Smooth muscle cell (in vitro differentiated cells): ENCODE results near the gene CSH1. TPM values are rescaled to one million over a fixed set of nuclear protein-coding genes. Genes with fewer than 3 reads are reported as not detected.
"Not testable (repeated sequence)": the region's sequence is repeated elsewhere in the genome, so short reads cannot be mapped to it uniquely, and the experiment has no call there.

ENCODE experiments used
- DNase-seq: peaks from one replicate; lab custom pipeline; 2025; ENCODE audit not compliant: unreplicated experiment; lab: John Stamatoyannopoulos, UW
- H2AFZ ChIP-seq: fragments of 200-600 bp; sonication (generic); 2 replicates; pipeline ENCODE4 v1.6.0; 2016; ENCODE audit warnings: antibody characterized with exemption, low read depth, mild to moderate bottlenecking
- H3F3A ChIP-seq: fragments of 200-600 bp; sonication (generic); 2 replicates; pipeline ENCODE4 v1.6.0; 2017; ENCODE audit warnings: antibody characterized with exemption, low read depth
- H3K27ac ChIP-seq: fragments of 200-600 bp; sonication (generic); 2 replicates; pipeline ENCODE4 v1.5.1; 2016; ENCODE audit warnings: low read depth, mild to moderate bottlenecking
- H3K27me3 ChIP-seq: fragments of 200-600 bp; sonication (generic); 2 replicates; pipeline ENCODE4 v1.6.1; 2016; ENCODE audit warnings: low read depth, mild to moderate bottlenecking
- H3K36me3 ChIP-seq: fragments of 200-600 bp; sonication (generic); 2 replicates; pipeline ENCODE4 v1.5.1; 2016; ENCODE audit warnings: low read depth
- H3K4me1 ChIP-seq: fragments of 200-600 bp; sonication (generic); 2 replicates; pipeline ENCODE4 v1.5.1; 2016; ENCODE audit warnings: low read depth
- H3K4me2 ChIP-seq: fragments of 200-600 bp; sonication (generic); 2 replicates; pipeline ENCODE4 v1.6.0; 2016; ENCODE audit warnings: mild to moderate bottlenecking
- H3K4me3 ChIP-seq: fragments of 200-600 bp; sonication (generic); 2 replicates; pipeline ENCODE4 v1.5.1; 2016; ENCODE audit warnings: mild to moderate bottlenecking
- H3K79me2 ChIP-seq: fragments of 200-600 bp; sonication (generic); 2 replicates; pipeline ENCODE4 v1.6.0; 2016; ENCODE audit warnings: low read depth, mild to moderate bottlenecking
- H3K9ac ChIP-seq: fragments of 200-600 bp; sonication (generic); 2 replicates; pipeline ENCODE4 v1.6.0; 2016; ENCODE audit warnings: low read depth
- H3K9me3 ChIP-seq: fragments of 200-600 bp; sonication (generic); replicated peaks from 2 replicates; pipeline ENCODE4 v1.5.1; 2016; ENCODE audit warnings: low read depth
- H4K20me1 ChIP-seq: fragments of 200-600 bp; sonication (generic); 2 replicates; pipeline ENCODE4 v1.6.0; 2016; ENCODE audit warnings: low read depth
- WGBS: methylation state at CpG from one replicate; pipeline ENCODE4 v1.1.7; 2016; ENCODE audit warnings: low lambda C conversion rate; 5-methylcytosine and 5-hydroxymethylcytosine counted together
- polyA plus RNA-seq: library from polyadenylated mRNA; unstranded; fragments of >200 nt; fragmentation: Nextera tagmentation; extraction: Ambion mirVana; gene quantifications from 2 replicates; pipeline ENCODE4 v1.2.1, GENCODE V29; 2016
- total RNA-seq: library from RNA; depleted of rRNA; stranded (reverse); fragments of >200 nt; gene quantifications from 2 replicates; pipeline ENCODE4 v1.2.3, GENCODE V29; 2014
- TF ChIP-seq, protein P1 (sequence below): fragments of 200-600 bp; sonication (generic); IDR thresholded peaks from 2 replicates; pipeline ENCODE4 v1.5.1; 2017; ENCODE audit warnings: borderline replicate concordance, mild to moderate bottlenecking, antibody characterized with exemption; ENCODE audit not compliant: insufficient read depth, poor library complexity, severe bottlenecking

CSH1 gene
- total and polyA plus RNA-seq, 2 experiments from 2014 or later: not detected

DNA sequence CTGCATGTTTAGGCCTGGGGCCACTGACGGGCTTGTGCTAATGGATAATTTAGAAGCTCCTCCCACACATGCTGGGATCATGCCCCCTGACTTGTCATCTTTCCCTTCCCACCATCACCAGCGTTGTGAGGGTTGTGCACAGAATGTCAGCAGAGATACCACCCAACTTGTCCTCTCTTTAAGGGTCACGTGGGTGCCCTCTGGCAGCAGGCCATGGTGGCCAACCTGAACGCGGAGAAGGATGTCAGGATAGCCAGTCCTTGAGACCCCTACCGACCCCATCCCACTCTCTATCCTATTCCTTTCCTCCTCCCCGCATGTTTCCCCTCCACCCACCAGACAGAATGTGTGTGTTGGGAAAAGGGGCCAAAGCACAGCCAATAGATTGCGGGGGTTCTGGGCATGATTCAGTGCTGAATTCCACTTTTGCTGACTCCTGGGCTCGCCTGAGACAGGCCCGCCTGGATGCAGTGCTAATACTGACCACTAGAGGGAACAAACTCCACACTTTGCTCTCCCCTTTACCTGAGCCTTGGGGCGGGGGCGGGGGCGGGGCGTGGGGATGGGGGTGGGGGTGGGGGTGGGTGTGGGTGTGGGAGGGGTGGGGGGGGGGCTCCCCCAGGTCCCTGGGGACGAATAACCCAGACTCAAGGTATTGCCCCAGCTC is 14.3 kb downstream of the CSH1 start, which contains the start of gene GH2:
GH2 (minus strand) TSS at position 10 of the 667 bp plus-strand sequence. CDS start 143 bp downstream, outside the sequence.
- WGBS: 35% methylated on average over 14 of the region's 15 CpGs

GRCh38 chr17:63881337-63881736 is 15.0 kb downstream of the CSH1 start:
- H3F3A ChIP-seq, H3K9ac ChIP-seq, H3K79me2 ChIP-seq, H3K4me3 ChIP-seq, H2AFZ ChIP-seq, DNase-seq, H3K27ac ChIP-seq, H4K20me1 ChIP-seq, H3K9me3 ChIP-seq, H3K27me3 ChIP-seq, H3K4me2 ChIP-seq, H3K36me3 ChIP-seq, H3K4me1 ChIP-seq: not testable (repeated sequence)
- 41% methylated on average over 11 of the region's 11 CpGs for WGBS

More for the DNA sequence above, 14.3 kb downstream of the CSH1 start, which contains the start of gene GH2:
- Histone ChIP-seq H3K4me3 (no peak within 1 kb of the TSS), H3K4me1 (no peaks in the 10 kb centered on the region), H3K4me2 (no peak within 1 kb of the TSS), H4K20me1 (no peaks in the 10 kb centered on the region), H3K36me3 (no peaks in the 10 kb centered on the region), H3K27ac (no peak within 1 kb of the TSS), H3K27me3 (no peaks in the 10 kb centered on the region), H3F3A (no peaks in the 10 kb centered on the region), H3K79me2 (no peaks in the 10 kb centered on the region), H3K9me3 (no peaks in the 10 kb centered on the region), H3K9ac (no peak within 1 kb of the TSS), H2AFZ (no peak within 1 kb of the TSS)
- TF ChIP-seq, protein P1, sequence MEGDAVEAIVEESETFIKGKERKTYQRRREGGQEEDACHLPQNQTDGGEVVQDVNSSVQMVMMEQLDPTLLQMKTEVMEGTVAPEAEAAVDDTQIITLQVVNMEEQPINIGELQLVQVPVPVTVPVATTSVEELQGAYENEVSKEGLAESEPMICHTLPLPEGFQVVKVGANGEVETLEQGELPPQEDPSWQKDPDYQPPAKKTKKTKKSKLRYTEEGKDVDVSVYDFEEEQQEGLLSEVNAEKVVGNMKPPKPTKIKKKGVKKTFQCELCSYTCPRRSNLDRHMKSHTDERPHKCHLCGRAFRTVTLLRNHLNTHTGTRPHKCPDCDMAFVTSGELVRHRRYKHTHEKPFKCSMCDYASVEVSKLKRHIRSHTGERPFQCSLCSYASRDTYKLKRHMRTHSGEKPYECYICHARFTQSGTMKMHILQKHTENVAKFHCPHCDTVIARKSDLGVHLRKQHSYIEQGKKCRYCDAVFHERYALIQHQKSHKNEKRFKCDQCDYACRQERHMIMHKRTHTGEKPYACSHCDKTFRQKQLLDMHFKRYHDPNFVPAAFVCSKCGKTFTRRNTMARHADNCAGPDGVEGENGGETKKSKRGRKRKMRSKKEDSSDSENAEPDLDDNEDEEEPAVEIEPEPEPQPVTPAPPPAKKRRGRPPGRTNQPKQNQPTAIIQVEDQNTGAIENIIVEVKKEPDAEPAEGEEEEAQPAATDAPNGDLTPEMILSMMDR: peak; percentile 55
- no peak for DNase-seq

- no peaks in the 10 kb centered on the region for H3K4me1 ChIP-seq
- H3K79me2 ChIP-seq: no peaks in the 10 kb centered on the region
- no peak overlapping the region for H2AFZ ChIP-seq
- no peaks in the 10 kb centered on the region for H3K27me3 ChIP-seq
- no peaks in the 10 kb centered on the region for H3K9me3 ChIP-seq
- H3K9ac ChIP-seq: no peak overlapping the region
- no peak overlapping the region for H3K27ac ChIP-seq
- no peak overlapping the region for H3K4me2 ChIP-seq
- TF ChIP-seq, protein P1: no peak
- DNase-seq: no peak
- no peaks in the 10 kb centered on the region for H3F3A ChIP-seq
- H3K36me3 ChIP-seq: no peaks in the 10 kb centered on the region
- 85% methylated on average over 12 of the region's 12 CpGs for WGBS
- H3K4me3 ChIP-seq: no peak overlapping the region
- no peaks in the 10 kb centered on the region for H4K20me1 ChIP-seq
Observed at GRCh38 chr17:63880706-63881105, 15.7 kb downstream of the CSH1 start.

DNA sequence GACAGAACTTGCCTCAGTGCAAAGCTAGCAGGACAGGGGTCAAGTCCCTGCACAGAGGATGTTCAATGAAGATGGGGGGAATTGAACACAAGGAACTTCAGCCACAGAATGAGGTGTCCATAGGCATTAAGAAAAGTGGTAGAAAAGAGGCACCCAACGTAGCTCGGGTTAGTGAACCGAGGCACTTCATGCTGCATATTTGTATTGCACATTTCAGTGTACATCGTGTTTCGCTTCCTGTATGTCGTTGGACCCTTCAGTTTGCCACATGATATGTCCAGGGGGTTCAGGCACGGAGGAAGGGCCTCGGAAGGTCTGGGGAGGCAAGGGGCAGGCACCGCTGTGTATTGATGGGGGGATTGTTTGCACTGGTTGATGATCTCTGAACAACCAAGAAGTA is 18.0 kb downstream of the CSH1 start:
- not testable (repeated sequence) for H3K36me3 ChIP-seq, H3K4me2 ChIP-seq, H3K9ac ChIP-seq, H3K27ac ChIP-seq, H3K9me3 ChIP-seq, H3K4me1 ChIP-seq, H4K20me1 ChIP-seq, DNase-seq, H3K4me3 ChIP-seq, H2AFZ ChIP-seq, H3K27me3 ChIP-seq, H3F3A ChIP-seq, H3K79me2 ChIP-seq
- WGBS: 94% methylated on average over 9 of the region's 9 CpGs

- not testable (repeated sequence) for H3K9me3 ChIP-seq, H3K79me2 ChIP-seq, H3K4me3 ChIP-seq, DNase-seq, H2AFZ ChIP-seq, H3K4me2 ChIP-seq, H3K36me3 ChIP-seq, H3K27ac ChIP-seq, H3K4me1 ChIP-seq, H3K27me3 ChIP-seq, H4K20me1 ChIP-seq, H3K9ac ChIP-seq, H3F3A ChIP-seq
- WGBS: 90% methylated on average over 6 of the region's 6 CpGs
Observed at GRCh38 chr17:63874693-63875092, 21.7 kb downstream of the CSH1 start.

DNA sequence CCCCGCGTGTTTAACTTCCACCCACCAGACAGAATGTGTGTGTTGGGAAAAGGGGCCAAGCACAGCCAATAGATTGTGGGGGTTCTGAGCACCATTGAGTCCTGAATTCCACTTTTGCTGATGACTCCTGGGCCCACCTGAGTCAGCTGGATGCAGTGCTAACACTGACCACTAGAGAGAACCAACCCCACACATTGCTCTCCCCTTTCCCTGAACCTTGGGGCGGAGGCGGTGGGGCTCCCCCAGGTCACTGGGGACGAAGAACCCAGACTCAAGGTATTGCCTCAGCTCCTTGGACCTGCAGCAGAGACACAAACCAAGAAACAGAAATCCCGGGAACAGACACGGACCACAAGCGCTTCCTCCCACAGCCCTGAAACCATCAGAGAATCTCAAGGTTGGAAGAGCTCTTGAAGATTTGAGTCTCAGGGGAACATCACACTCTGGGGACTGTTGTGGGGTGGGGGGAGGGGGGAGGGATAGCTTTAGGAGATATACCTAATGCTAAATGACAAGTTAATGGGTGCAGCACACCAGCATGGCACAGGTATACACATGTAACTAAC is 22.2 kb downstream of the CSH1 start:
- not testable (repeated sequence) for H3K4me2 ChIP-seq, H3K36me3 ChIP-seq, H3K4me3 ChIP-seq, H3K79me2 ChIP-seq, H3K9ac ChIP-seq, H3K4me1 ChIP-seq, H3F3A ChIP-seq, H3K27me3 ChIP-seq, H4K20me1 ChIP-seq, H3K27ac ChIP-seq, DNase-seq, H2AFZ ChIP-seq, H3K9me3 ChIP-seq
- 86% methylated on average over 6 of the region's 8 CpGs for WGBS

DNA sequence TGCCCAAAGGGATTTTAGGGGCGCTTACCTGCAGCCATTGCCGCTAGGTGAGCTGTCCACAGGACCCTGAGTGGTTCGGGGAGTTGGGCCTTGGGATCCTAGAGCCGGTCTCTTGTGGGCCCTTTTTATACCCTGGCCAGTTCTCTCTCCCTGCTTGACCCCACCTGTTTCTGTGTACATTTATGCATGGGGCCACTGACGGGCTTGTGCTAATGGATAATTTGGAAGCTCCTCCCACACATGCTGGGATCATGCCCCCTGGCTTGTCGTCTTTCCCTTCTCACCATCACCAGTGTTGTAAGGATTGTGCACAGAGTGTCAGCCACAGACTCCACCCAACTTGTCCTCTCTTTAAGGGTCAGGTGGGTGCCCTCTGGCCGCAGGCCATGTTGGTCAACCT is 22.8 kb downstream of the CSH1 start, which contains the start of gene CSH2:
CSH2 (minus strand) TSS at position 101 of the 400 bp plus-strand sequence; CDS start at position 38, 63 bp downstream.
- not testable (repeated sequence) for H3K9ac ChIP-seq, H3K4me3 ChIP-seq, H3K4me2 ChIP-seq, H3K36me3 ChIP-seq, DNase-seq, H3K9me3 ChIP-seq, H3K27ac ChIP-seq, H3K79me2 ChIP-seq, H4K20me1 ChIP-seq, H3F3A ChIP-seq, H3K4me1 ChIP-seq, H2AFZ ChIP-seq, H3K27me3 ChIP-seq
- 90% methylated on average over 4 of the region's 7 CpGs for WGBS
